GM19452 (cell line): Measurements from ENCODE around the gene VLDLR.

Source experiments
- ATAC-seq: cut with Tn5 transposase; IDR thresholded peaks from one replicate; pipeline ENCODE4 v1.9.1; 2021; ENCODE audit not compliant: unreplicated experiment

VLDLR gene

DNA sequence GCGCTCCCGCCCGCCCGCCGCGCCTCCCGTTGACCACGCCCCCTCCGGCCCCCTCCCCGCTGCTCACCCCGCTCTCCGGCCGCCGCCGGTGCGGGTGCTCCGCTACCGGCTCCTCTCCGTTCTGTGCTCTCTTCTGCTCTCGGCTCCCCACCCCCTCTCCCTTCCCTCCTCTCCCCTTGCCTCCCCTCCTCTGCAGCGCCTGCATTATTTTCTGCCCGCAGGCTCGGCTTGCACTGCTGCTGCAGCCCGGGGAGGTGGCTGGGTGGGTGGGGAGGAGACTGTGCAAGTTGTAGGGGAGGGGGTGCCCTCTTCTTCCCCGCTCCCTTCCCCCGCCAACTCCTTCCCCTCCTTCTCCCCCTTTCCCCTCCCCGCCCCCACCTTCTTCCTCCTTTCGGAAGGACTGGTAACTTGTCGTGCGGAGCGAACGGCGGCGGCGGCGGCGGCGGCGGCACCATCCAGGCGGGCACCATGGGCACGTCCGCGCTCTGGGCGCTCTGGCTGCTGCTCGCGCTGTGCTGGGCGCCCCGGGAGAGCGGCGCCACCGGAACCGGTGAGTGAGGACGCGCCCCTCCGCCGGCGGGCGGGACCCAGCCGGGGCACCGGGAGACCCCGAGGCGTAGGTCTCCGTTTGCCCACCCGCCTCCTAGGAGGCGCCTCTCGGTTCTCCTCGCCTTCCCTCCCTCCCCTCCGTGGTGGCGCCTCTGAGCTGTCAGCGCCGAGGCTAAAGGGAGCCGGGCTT is at the start of gene VLDLR:
VLDLR (plus strand) TSS at position 66 of the 739 bp plus-strand sequence; CDS start at position 469, 403 bp downstream.
- peak; percentile 34 for ATAC-seq

DNA sequence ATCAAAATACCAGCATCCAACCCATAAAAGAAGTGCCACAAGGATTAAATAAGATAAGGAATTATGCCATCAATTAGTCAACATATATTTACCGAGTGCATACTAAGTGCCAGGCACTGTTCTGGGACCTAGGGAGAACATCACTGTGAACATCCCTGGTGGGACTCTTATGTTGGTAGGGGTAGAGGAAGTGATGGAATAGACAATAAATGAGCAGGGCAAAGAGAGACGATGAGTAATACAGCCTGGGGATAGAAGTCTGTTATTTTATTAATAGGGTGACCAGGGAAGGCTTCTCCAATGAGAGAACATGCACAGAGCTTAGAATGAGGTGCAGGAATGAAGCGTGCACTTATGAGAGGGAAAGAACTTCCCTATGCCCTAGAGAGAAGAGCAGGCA is 47.4 kb upstream of the VLDLR start:
- ATAC-seq, result no peak

- no peak for ATAC-seq
These were observed 45.0 kb upstream of the VLDLR start for GRCh38 chr9:2576631-2577030.

DNA sequence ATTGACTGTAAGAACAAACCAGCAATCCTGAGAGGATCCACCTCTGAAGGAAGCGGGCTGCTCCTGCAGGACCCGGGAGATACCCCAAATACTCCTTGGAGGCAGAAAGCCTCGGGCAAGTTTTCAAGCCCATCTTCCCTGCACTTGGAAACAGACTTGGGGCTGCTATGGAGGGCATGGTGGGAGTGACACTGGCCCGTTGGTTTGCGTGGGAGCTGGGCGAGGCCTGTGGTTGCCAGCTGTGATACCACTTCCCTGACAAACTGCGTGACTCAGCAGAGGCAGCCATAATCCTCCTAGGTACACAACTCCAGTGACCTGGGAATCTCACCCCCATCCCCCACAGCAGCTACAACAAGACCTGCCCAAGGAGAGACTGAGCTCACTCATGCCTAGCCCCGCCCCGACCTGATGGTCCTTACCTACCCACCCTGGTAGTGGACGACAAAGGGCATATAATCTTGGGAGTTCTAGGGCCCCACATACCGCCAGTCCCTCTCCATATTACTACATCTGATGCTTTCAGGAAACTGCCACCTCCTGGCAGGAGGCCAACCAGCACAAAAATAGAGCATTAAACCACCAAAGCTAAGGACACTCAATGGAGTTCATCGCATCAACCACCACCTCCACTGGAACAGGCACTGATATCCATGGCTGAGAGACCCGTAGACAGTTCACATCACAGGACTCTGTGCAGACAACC is 38.1 kb upstream of the VLDLR start:
- no peak for ATAC-seq

- no peak for ATAC-seq
These were observed 29.6 kb upstream of the VLDLR start for GRCh38 chr9:2591967-2592366.

- no peak for ATAC-seq
These were observed 27.8 kb upstream of the VLDLR start for GRCh38 chr9:2593744-2594143.

DNA sequence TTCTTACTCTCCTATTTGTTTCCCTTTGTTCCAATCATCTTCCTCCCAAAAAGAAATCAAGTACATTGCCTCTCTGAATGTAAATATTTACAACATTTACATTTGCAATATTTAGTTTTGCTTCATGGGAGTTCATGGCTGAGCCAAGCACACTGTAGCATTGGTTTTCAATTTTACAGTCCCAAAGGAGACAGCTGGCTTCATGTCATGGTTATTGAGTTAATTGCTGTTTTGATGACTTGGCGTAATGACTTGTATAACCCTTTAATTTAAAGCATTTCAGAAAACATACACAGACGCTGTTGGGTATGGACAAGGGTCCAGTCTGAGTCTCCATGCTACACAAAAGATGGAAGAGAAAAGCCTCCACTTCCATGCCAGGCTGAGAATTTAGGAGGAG is 25.6 kb upstream of the VLDLR start:
- no peak for ATAC-seq

DNA sequence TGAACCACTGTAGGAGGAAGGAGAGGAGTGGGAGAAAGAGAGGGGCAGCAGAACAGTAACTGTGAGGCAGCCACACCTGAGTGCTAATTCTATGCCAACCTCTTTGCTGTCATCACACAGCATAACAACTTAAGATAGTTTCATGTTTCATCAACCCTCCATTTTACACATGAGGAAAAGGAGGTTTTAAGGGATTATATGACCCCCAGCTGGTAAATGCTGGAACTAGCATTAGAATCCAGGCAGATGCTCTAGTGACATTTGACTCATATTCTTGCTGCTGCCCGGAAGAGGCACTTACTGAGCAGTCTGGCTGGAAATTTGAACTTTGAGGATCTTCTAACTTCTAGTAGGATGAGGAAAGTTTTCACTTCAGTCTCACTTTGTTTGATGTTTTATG is 24.1 kb upstream of the VLDLR start:
- ATAC-seq, result no peak

DNA sequence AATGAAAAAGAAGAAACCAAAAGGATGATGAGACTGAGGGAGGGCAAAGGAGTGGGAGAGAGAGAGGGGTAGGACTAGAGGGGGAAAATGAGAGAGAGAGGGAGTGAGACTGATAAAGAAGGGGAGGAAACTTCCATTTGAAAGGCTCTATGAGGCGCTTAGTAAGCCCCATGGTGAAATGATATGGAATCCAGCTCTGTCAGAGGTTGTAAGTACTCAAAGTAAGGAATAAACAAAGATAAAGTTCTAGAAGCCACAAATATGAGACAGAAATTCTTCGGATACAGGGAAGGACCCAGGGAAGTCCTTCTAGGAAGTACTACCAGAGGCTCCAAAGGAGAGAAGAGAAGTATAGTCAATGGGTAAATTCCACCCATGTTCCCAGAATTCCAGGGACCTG is 21.7 kb upstream of the VLDLR start:
- ATAC-seq, result no peak

- no peak for ATAC-seq
These were observed 21.3 kb upstream of the VLDLR start for GRCh38 chr9:2600307-2600706.

- ATAC-seq, result no peak
These were observed 19.7 kb upstream of the VLDLR start for GRCh38 chr9:2601785-2602378.

- no peak for ATAC-seq
These were observed 18.9 kb upstream of the VLDLR start for GRCh38 chr9:2602704-2603116.

GRCh38 chr9:2603621-2604020 is 18.0 kb upstream of the VLDLR start:
- no peak for ATAC-seq

GRCh38 chr9:2605246-2605645 is 16.3 kb upstream of the VLDLR start:
- no peak for ATAC-seq

DNA sequence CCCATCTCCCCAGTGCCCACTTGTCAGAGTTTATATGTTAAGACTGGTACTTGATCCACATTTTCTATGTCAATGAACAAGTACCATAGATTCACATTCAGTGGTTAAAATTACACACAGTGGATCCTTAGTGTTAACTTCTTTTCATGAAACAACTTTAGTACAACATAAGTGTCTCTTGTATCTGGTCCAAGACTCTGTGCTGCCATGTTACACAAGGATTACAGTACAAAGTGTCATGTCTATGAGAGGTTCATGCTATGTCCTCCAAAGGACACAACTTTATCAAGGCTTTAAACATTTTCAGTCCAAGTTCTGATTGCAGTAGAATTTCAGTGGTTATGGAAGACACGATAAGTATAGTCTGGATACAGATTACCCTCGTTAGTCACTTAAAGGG is 13.3 kb upstream of the VLDLR start:
- ATAC-seq, result no peak

DNA sequence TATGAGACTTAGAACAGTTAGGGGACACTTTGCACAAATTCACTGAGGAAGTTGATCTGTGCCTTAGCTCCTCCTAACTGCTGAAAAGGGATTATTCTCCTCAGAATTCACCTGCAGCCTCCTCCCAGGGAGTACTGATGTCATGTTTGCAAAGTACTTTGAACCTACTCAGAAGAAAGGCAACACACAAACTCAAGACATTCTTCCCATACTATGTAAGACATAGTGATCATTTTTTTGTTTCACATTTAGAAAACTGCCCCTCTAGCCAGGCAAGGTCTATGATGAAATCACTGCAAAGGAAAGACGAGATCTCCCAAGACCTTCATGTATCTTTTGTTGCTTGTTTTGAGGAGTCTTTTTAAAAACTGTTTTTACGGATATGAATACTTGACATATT is 10.6 kb upstream of the VLDLR start:
- ATAC-seq, result no peak

DNA sequence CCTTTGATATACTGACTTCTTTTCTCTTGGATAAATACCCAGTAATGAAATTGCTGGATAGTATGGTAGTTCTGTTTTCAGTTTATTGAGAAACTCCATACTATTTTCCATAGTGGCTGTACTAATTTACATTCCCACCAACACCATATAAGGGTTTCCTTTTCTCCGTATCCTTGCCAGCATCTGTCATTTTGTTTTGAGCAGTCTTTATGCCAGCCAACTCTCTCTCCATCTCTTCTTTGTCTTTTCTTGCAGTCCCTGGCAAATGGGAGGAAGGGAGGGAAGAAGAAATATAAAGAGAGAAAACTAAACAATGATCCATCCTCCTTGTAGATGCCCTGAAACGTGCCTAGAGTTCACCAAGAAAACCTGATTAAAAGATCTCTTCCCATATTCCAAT is 9.6 kb upstream of the VLDLR start:
- ATAC-seq, result no peak

GRCh38 chr9:2613730-2614271 is 7.8 kb upstream of the VLDLR start:
- no peak for ATAC-seq

DNA sequence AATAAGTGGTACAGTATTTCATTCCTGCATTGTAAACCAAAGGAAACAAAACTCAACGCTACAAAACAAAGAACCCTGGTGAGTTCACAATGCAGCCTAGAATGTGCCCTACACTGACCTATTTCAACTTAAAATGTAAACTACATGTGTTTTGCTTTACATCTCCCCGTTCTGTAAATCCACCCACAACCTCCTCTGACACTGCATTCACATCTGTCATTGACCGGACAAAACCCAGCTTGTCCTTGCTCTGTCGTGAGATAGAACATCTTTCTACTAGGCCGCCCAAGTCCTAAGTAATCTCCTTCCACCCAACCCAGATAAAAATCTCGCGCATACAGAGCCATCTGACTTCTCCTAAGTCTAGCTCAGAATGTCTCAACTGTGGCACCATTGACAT is 6.1 kb upstream of the VLDLR start:
- no peak for ATAC-seq

GRCh38 chr9:2616692-2617377 is 4.8 kb upstream of the VLDLR start:
- no peak for ATAC-seq

- no peak for ATAC-seq
These were observed 3.3 kb upstream of the VLDLR start for GRCh38 chr9:2618289-2618688.
